ENCODE measurements around the gene RFPL4A. TPM values are rescaled to one million over a fixed set of nuclear protein-coding genes. Genes with fewer than 3 reads are reported as not detected.

The RFPL4A gene
- total and polyA plus RNA-seq, 2 of the 8 experiments (the other 6 are each of a cell fraction or from before 2014, with no cell fraction given) = not detected

GRCh38 chr19:55750715-55751114, 8.2 kb upstream of the RFPL4A start:
- Histone ChIP-seq H3K79me2 (ENCODE audit: control insufficient read depth in 1 of 2, insufficient read depth in 2 of 2, low read length in 2 of 2) (no peaks in the 10 kb centered on the region), H3K9me3 (ENCODE audit: insufficient read depth in 2 of 2, low read depth in 1 of 2, low read length in 1 of 2) (peaks cover 56 to 74% of the 10 kb centered on the region in 2 experiments), H3K23me2 (ENCODE audit: low read depth, low read length) (peaks cover 3% of the 10 kb centered on the region; the same call in 1 of the 2 replicates), H3K36me3 (ENCODE audit: control insufficient read depth in 2 of 4, insufficient read depth in 4 of 4, low read length in 3 of 4) (no peaks in the 10 kb centered on the region), H3K4ac (replicated peaks; ENCODE audit: insufficient read length, low read depth, low read length) (no peak overlapping the region), H3K18ac (ENCODE audit: extremely low read depth, low read length) (no peak overlapping the region), H2BK120ac (replicated peaks; ENCODE audit: low read depth, low read length) (no peak overlapping the region), H4K5ac (ENCODE audit: insufficient read length, low read depth, low read length) (no peak overlapping the region), H2BK20ac (ENCODE audit: low read length) (no peak overlapping the region), H3K14ac (ENCODE audit: insufficient read length) (no peak overlapping the region), H3K27ac (ENCODE audit: low read depth, low read length) (no peak overlapping the region), H3K9ac (replicated peaks in 1 of 4; ENCODE audit: extremely low read depth in 1 of 4, low read depth in 3 of 4, low read length in 3 of 4) (no peak overlapping the region), H3K23ac (ENCODE audit: insufficient read length) (no peak overlapping the region), H4K20me1 (replicated peaks in 1 of 2; ENCODE audit: control insufficient read depth in 1 of 2, insufficient read depth in 2 of 2, low read length in 2 of 2) (peaks cover 0 to 2% of the 10 kb centered on the region in 2 experiments), H2BK15ac (ENCODE audit: low read length) (no peak overlapping the region), H2AFZ (ENCODE audit: low read length) (no peak overlapping the region), H3K4me3 (ENCODE audit: extremely low read depth in 1 of 4, insufficient read depth in 2 of 4, low read depth in 3 of 4, low read length in 4 of 4) (no peak overlapping the region), H3K79me1 (ENCODE audit: low read depth, low read length) (no peaks in the 10 kb centered on the region), H3K4me2 (ENCODE audit: insufficient read depth in 1 of 2, low read depth in 2 of 2, low read length in 2 of 2) (no peak overlapping the region), H3K56ac (replicated peaks; ENCODE audit: insufficient read length, low read depth, low read length) (no peak overlapping the region), H4K8ac (ENCODE audit: extremely low read depth, insufficient read depth, low read length) (no peak overlapping the region), H4K91ac (replicated peaks; ENCODE audit: insufficient read length, low read length) (no peak overlapping the region), H2AK5ac (ENCODE audit: low read depth, low read length) (no peak overlapping the region), H2BK5ac (ENCODE audit: low read depth, low read length) (no peak overlapping the region), H3K4me1 (replicated peaks in 1 of 4; ENCODE audit: control insufficient read depth in 3 of 4, insufficient read depth in 4 of 4, low read length in 3 of 4) (no peaks in the 10 kb centered on the region), H2BK12ac (ENCODE audit: low read depth, low read length) (no peak overlapping the region), H3K27me3 (replicated peaks in 1 of 4; ENCODE audit: control insufficient read depth in 3 of 4, extremely low read depth in 1 of 4, insufficient read depth in 3 of 4, low read length in 3 of 4) (no peaks in the 10 kb centered on the region)
- DNase-seq (ENCODE audit: low read depth in 1 of 2, low spot score in 2 of 2) (no peak), FAIRE-seq (no peak)
- no peak for TF ChIP-seq TCF12 (IDR thresholded peaks at IDR 0.05; ENCODE audit: low read depth, low read length)
- TF ChIP-seq FOSL1 (IDR thresholded peaks at IDR 0.05; ENCODE audit: insufficient read depth, low read depth, low read length) = no peak
- no peak for TF ChIP-seq SRF (IDR thresholded peaks at IDR 0.05; ENCODE audit: low read depth, low read length)
- TF ChIP-seq BCL11A (IDR thresholded peaks at IDR 0.05; ENCODE audit: low read depth in 2 of 2, low read length in 2 of 2) = no peak
- no peak for TF ChIP-seq NRF1 (IDR thresholded peaks at IDR 0.05; ENCODE audit: low read depth, low read length)
- TF ChIP-seq GABPA (IDR thresholded peaks at IDR 0.05; ENCODE audit: borderline replicate concordance, insufficient read depth, low read length) = no peak
- no peak for TF ChIP-seq POLR2AphosphoS5 (IDR thresholded peaks at IDR 0.05; ENCODE audit: low read depth, low read length)
- TF ChIP-seq JUN (IDR thresholded peaks at IDR 0.05; ENCODE audit: low read depth, low read length) = no peak
- no peak for TF ChIP-seq CEBPB (IDR thresholded peaks at IDR 0.05; ENCODE audit: low read depth, low read length)
- no peak for TF ChIP-seq SP4 (IDR thresholded peaks at IDR 0.05; ENCODE audit: low read length)
- ChIA-PET POLR2A (ENCODE audit: partially characterized antibody) (interaction anchor here (0.5 kb wide), 1 partner anchor 260 kb away, joined by 3 read pairs; no protein-coding TSS in a partner anchor), CTCF (ENCODE audit: partially characterized antibody) (no interaction called here)
- WGBS, 2 experiments (ENCODE audit: extremely low coverage in 1 of 2, insufficient coverage in 1 of 2, insufficient read length in 1 of 2, insufficient replicate concordance in 2 of 2, low coverage in 1 of 2, low lambda C conversion rate in 2 of 2, missing lambda C conversion rate in 1 of 2) = 71% methylated on average over 6 of the region's 6 CpGs; no CpG with 5 or more reads in 1 of the 2 experiments

All from H1 (cell line).